GM18951 (cell line): ENCODE measurements around the gene SLC10A2.

Experiments used
- POLR2A ChIP-seq: IDR thresholded peaks from 4 replicates; pipeline ENCODE4 v1.6.1; 2011; ENCODE audit warnings: mild to moderate bottlenecking; ENCODE audit not compliant: insufficient read length, insufficient read depth; ENCODE audit errors: extremely low read depth
- in situ Hi-C: fragments of 300-500 bp; cut with MboI; formaldehyde crosslinking; loops from one replicate; pipeline ENCODE4 v1.12.0; 2022; ENCODE audit warnings: low sequenced_read_pairs, mixed read lengths, inconsistent platforms; ENCODE audit not compliant: unreplicated experiment

SLC10A2 gene

GRCh38 chr13:102999499-102999898 is 66.7 kb downstream of the SLC10A2 start:
- in situ Hi-C loops, result no loop called here
- TF ChIP-seq POLR2A, result no peak
